ENCODE measurements around the gene ALPI. TPM values are rescaled to one million over a fixed set of nuclear protein-coding genes. Genes with fewer than 3 reads are reported as not detected.
"Not testable (repeated sequence)": the region's sequence is repeated elsewhere in the genome, so short reads cannot be mapped to it uniquely, and the experiment has no call there.

ALPI gene
- total RNA-seq, 1 donor from 2014 or later, result not detected

DNA sequence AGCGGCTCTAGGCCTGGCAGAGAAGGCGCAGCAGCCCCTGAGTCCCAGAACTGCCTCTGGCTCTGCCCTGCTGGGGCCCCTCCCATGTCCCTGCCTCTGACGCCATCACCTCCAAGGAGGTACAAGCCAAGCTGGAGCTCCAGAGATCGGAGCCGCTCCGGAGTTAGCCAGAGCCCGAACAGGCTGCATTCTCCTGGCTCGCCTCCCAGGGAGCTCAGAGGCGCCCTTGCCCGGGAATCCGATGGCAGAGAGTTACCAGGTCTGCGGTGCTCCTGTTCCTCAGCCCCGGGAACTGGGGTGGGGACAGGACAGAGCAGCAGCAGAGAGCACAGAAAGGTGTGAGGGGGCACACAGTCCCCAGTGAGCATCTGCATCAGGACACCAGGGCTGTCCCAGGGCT, 12.9 kb upstream of the ALPI start:
- DNase-seq, result not testable (repeated sequence)

DNA sequence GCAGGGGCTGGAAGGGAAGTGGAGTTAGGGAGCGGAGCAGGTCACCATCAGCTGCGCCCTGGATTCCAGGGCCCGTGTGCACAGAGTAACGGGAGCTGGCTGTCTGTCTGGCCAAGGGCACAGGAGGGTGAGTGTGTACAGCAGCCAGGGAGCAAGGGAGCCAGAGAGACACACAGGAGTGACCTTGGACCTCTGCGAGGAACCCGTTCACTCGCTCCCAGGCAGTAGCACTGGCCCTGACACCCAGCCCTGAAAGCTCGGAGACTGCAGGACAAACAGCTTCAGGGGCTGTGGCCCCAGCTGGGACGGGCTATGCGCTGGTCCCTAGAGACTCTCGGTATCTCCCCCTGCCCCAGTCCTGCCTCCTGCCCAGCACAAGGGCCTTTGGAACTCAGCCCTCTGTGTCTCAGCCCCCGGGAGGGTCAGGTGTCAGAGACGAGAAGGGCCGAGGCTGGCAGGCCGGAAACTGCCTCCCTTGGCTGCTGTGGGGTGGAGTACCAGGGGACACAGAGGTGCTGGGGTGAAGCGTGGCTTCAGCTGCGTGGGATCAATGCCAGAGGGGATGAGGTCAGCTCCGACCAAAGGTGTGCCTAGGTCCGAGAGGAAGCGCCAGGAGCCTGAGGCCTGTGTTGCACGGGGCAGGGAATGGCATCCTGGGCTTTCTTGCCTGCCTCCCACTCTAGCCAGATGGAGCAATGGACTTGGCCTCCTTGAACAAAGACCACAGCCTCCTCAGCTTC, 12.1 kb upstream of the ALPI start:
- not testable (repeated sequence) for DNase-seq

DNA sequence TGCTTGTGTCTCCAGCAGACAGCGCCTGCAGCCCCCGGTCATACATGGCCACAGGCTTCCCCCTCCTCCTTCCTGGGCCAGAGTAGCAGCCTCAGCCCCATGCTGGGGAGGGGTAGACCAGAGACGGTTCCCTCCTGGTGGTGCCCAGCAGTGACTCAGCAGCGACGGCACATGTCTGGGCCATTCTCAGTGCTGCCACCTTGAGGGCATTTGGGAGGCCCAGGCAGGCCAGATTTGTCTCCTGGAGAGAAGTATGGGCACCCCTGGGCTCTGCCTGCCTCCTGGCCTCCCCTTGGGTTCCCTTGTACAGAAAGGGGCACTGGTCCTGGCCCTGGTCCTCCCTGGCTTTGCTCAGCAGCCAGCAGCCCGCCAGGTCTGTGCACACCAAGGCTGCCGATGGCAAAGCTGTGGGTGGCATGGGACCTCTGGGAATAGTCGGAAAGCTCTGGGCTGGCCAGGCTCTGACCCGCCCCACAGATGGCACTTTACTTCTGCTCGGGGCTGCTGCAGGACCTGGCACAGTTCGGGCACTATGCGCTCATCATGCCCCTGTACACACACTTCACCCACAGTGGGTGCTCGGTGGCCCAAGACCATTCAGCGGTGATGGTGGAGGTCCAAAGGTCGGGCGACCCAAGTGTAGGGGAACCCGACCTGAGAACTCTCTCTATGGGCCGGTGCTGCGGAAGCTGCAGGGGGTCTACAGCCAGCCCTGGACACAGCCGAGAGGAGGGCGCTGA, 11.4 kb upstream of the ALPI start:
- peak; percentile 42 for DNase-seq

DNA sequence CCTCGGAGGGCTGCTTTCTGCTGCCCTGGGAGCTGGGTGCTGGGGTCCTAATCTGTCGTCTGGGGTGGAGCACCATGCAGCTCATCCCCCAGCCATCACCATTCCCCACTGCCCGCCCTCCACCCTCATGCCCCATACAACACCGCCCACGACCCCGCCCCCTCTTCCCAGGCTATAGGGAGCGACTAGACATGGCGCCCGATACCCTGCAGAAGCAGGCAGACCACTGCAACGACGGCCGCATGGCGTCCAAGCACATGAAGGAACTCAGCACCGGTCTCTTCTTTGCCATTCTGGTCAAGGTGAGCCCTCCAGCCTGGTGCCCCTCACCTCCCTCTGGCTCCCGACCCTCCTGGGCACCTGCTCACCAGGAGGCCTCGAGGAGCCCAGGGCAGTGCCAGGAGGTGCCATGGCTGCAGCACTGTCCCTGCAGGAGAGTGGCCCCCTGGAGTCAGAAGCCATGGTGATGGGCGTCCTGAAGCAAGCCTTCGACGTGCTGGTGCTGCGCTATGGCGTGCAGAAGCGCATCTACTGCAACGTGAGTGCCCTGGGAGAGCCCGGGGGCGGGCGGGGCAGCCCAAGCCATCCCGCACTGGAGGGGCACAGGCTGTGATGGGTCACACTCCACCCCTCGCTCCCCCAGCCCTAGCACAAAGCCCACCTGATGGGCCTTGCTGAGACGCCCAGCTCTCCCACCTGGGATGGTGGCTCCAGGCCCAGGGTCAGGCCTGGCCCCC, 10.6 kb upstream of the ALPI start:
- DNase-seq, result not testable (repeated sequence)

DNA sequence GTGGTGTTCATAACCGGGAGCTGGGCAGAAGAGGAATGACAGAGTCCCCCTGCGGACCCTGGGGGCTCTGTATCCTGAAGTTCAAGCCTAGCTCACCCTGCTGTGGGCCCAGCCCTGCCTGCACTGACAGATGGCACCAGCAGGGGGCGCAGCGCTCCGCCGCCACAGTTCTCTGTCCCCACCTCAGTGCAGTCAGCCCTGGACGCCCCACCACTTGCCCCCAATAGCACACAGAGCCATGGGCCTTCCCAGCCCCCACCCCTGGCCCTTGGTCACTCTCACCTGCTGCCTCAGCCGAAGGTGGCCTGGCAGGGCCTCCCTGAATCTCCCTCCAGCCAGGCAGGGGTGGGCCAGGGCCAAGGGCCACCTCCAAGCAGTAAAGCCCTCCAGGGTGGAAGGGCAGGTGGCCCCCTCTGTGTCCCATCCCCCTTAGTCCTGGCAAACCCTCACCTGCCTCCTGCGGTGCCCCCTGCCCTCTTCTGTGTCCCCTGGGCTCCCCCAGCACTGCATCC, 9.6 kb upstream of the ALPI start:
- not testable (repeated sequence) for DNase-seq

DNA sequence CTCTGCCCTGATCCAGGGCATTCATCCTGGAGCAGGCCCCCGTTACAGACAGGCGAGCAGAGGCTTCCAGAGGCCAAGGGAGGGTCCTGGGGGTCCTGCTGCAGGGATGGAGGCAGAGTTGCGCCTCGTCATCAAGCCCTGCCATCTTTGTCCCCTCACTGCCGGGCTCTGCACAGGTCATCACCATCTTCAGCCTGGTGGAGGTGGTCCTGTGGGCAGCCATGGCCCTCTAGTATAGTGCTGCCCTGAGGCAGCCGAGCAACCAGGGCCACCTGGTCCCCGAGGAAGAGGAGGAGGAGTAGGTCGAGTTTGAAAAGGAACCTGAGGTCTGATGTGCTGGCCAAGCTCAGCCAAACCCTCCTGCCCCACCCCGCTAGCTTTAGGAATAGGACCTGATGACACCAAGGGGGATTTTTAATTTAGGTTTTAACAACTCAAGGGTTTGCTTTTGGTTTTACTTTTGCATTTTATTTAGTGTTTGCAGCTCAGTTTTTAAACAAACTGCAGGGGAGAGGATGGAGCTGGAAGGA, 8.8 kb upstream of the ALPI start:
- no peak for DNase-seq

DNA sequence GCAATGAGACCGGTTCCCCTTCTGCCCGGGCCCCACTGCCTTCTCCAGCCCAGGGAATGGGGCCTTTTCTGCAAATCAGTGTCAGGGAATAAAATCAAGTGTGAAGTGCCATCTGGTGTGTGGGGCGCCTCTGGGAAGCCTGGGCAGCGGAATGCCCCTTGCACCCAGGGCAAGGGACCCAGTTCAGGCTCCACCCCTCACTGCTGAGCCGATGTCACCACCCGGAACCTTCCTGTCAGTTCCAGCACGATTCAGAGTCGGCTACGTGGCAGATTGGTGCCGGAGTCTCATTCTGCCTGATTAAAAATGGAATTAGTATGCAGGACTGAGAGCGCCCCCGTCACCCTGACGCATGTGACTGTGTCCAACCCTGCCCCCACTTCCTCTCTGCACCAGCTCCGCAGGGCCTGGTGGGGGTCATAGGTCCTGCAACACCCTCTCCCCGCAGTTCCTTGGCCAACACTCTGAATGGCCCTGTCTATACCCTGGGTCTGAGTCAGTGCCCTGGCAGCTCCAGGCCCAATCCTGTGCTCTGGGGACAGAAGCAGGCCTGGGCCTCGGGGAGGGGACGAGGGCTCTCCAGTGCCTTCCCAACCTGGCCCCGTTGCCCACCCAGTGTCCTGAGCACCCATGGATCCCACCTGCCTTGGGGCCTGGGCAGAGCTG, 8.2 kb upstream of the ALPI start:
- no peak for DNase-seq

DNA sequence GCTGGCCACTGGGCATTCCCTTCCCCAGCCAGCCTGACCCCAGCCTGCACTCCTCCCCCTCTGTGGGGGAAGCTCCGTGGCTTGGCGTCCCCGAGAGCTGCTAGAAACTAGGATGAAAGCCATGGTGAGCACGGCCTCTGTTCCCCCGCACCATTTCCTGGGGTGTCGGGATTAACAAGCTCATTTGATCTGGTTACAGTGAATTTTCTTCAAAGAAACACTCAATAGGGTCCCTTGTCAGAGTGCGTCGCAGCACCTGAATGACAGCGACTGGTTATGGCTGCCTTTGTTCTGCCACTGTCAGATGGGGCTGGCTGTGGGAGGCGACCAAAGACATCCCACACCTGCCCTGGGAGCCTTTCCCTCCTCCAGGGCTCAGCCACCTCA, 7.7 kb upstream of the ALPI start:
- DNase-seq, result no peak

DNA sequence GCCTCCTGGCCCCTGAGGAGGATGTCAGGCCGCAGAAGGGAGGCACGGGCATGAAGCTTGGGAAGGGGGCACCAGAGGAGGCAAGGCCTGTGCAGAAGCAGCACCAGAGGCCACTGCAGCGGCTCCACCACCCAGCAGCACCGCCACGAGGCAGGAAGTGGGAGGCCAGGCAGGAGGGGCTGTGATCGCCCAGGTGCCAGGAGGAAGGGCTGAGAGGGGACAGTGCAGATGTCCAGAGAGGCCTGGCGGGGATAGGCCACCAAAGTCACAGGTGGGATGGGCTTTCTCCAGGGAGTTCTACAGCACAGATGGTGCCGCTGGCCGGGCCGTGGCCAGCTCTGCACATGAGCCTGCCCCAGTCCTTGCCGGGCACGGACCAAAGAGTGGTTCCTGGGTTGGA, 6.0 kb upstream of the ALPI start:
- no peak for DNase-seq

DNA sequence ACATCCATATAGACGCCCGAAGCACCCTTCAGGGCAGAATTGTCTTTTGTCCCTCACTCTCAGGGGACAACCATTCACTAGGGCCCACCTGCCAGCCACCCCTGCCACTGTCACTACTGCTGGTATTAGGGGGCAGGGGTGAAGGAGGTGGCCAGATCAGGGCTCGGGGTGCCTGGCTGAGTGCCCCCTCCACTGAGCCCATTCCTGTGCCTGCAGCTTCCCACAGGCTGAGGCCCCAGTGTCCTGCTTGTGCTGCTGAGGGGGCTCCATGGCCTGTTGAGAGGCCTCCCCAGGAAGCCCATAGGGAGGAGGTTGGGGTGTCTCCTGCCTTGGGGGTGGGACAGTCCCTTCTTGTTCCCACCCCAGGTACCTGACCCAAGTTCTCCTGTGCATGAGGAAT, 4.3 kb upstream of the ALPI start:
- not testable (repeated sequence) for DNase-seq

DNA sequence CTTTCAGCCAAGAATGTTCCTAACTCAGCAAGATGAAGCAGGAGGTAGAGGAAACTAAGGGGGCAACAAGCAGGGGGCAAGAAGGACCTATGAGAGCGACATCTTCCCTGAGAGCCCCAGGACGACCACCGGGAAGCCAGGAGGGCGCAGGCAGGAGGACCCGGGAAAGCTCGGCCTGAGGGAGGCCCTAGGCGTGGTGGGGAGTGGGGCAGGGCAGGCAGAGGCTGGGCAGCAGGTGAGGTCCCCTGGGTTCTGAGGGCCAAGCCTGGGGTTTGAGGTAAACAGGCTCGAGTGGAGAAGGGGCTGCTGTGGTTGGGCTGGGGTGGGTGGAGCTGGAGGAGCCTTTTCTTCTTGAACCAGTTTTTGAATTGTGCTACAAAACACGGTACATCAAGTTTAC, 1.3 kb upstream of the ALPI start:
- DNase-seq, result no peak

DNA sequence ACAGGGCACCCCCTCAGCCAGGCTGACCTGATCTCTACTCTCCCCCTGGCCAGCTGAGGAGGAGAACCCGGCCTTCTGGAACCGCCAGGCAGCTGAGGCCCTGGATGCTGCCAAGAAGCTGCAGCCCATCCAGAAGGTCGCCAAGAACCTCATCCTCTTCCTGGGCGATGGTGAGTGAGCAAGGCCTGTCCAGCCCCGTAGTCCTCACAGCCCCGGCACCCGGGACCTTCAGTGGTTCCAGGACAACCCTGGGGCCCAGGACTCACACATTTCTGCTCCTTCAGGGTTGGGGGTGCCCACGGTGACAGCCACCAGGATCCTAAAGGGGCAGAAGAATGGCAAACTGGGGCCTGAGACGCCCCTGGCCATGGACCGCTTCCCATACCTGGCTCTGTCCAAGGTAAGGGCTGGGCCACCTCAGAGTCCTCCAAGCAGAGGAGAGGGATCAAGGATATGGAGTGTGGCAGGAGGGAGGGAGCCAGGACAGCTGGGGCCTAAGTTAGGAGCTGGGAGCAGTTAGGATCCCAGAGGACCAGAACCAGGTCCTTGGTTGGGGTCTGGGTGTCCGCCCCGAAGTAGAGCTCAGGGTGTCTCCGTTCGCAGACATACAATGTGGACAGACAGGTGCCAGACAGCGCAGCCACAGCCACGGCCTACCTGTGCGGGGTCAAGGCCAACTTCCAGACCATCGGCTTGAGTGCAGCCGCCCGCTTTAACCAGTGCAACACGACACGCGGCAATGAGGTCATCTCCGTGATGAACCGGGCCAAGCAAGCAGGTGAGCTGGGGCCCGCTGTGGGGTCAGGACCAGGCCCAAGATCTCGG, 555 bp downstream of the ALPI start:
- no peak for DNase-seq

DNA sequence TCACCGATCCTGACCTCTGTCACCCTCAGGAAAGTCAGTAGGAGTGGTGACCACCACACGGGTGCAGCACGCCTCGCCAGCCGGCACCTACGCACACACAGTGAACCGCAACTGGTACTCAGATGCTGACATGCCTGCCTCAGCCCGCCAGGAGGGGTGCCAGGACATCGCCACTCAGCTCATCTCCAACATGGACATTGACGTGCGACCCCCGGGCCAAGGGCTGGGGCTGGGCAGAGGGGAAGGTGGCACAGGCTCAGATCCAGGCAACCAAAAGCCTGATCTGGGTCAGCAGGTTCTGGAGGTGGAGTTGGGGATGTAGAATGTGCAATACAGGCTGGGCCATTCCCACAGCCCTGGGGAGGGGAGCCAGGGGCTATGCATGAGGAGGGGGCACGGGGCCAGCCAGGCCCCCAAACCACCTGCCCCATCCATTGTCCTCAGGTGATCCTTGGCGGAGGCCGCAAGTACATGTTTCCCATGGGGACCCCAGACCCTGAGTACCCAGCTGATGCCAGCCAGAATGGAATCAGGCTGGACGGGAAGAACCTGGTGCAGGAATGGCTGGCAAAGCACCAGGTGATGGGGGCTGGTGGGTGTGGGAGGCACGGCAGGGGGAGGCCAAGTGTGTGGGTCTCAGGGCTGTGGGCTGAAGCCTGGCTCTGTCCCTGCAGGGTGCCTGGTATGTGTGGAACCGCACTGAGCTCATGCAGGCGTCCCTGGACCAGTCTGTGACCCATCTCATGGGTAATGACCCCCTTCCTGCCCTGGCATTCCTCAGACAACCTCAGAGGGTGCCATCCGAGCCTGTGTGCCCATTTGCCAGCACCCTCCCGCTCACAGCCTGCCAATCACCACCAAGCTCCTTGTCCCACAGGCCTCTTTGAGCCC, 1.4 kb downstream of the ALPI start:
- DNase-seq, result no peak

DNA sequence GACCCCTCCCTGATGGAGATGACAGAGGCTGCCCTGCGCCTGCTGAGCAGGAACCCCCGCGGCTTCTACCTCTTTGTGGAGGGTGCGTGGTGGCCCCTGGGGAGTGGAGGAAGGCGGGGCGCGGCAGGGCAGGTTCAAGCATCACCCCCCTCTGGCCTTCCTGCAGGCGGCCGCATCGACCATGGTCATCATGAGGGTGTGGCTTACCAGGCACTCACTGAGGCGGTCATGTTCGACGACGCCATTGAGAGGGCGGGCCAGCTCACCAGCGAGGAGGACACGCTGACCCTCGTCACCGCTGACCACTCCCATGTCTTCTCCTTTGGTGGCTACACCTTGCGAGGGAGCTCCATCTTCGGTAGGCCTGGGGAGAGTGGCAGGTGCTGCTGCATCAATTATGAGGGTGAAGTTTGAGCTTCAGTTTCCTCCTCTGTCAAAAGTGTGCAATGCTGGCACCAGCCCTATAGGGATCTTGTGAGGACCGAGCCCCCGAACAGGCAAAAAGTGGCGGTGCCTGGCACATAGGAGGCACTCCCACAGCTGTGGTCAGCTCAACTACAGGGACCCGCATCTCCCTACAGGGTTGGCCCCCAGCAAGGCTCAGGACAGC, 2.2 kb downstream of the ALPI start:
- DNase-seq, result no peak

DNA sequence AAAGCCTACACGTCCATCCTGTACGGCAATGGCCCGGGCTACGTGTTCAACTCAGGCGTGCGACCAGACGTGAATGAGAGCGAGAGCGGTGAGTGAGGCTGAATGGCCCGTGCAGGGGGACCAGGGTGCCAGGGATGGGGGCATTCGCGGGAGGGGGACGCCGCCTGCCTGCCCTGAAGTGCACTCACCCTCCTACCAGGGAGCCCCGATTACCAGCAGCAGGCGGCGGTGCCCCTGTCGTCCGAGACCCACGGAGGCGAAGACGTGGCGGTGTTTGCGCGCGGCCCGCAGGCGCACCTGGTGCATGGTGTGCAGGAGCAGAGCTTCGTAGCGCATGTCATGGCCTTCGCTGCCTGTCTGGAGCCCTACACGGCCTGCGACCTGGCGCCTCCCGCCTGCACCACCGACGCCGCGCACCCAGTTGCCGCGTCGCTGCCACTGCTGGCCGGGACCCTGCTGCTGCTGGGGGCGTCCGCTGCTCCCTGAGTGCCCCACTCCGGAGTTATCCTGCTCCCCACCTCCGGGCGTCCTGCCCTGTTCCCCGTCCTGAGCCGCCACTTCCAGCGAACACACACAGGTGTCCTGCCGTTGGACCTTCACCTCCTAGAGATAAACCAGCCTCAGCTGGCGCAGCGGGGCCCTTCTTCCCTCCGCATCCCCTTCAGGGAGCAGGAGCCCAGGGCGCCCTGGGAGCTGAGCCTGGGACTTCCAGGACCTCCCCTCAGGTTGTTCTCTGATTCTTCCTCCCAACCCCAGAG, 2.9 kb downstream of the ALPI start:
- no peak for DNase-seq

DNA sequence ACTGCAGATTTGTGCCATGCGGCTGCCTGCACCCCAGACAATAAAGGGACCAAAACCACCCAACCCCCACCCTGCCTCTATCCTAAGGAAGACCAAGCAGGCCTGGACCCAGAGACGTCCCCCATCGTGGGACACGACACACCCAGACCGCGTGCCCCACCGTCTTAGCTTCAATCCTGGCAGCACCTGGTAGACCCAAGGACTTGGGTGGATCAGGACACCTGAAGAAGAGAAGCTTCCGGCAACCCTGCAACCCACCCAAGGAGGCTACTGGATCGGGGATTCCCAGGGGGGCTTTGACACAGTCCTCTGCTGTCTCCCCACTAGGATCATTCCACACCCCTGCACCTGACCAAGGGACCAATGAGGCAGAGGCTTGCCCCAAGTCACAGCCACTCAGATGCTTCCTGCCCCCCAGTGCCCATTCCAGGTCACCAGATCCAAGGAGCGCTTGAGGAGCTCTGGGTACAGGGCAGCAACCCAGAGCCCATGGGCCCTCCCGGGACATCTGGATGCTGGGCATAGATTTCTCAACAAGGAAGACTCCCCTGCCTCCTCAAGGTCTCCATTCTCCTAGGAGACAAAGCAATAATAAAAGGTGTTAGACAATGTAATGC, 3.6 kb downstream of the ALPI start:
- DNase-seq, result no peak

DNA sequence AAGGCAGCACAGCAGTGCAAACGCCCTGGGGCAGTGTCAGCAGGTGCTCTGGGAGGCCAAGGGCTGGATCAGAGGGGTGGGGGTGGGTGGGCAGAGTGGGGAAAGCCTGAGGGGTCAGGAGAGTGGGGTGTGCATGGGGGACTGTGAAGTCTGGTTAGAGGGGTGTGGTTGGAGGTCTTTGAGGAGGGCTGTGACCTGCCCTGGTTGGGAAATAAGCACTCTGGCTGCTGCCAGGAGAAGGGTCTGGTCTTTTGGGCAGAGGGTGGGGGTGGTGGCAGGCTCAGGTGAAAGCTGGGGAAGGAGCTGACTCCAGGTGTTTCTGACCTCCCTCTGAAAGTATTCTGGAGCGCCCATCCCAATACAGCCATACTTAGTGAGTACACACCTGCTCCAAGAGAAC, 4.2 kb downstream of the ALPI start:
- no peak for DNase-seq

Data from tongue (tissue), 2 donors.